ENCODE data around the gene CPA4. TPM values are rescaled to one million over a fixed set of nuclear protein-coding genes. Genes with fewer than 3 reads are reported as not detected.

The CPA4 gene
- polyA plus RNA-seq, 1 donor from 2014 or later: 8.9 TPM

DNA sequence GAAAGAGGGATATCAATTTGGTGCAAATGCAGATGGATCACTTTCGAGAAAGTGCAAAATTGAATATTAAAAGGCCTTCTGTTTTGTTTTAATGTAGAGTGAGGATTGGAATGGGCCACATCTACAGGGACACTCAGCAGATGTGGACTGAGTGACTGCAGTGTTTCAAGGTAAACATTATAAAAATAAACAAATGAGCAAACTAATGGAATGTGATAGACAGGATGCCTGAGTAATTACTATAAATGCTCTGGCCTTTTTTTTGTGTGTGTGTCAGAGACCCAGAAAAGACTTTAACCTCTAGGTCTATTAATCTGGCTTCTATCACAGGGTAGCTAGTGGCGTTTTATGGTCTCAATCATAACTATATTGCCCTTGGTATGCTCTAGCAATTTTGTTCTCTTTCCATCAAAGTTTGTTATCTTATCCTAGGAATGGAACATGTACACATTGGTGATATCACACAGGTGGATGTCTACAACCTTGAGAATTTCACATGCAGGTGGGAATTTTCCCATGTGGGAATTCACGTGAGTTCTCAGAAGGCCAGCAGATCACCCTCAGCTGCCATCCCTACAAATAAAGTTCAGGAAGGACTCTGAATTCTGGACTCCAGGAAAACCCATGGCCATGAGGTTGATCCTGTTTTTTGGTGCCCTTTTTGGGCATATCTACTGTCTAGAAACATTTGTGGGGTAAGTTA lies 26.6 kb upstream of the CPA4 start, which contains the start of gene CPA2:
TSS of gene CPA2 (plus strand) at position 606 of the 703 bp plus-strand sequence. CDS start at position 625, 19 bp downstream.
- Histone ChIP-seq H3K4me2 (ENCODE audit: low read length) (no peak within 1 kb of the TSS), H3K9me2 (ENCODE audit: insufficient read depth, low read length) (no peaks in the 10 kb centered on the region), H3K27me3 (ENCODE audit: insufficient read depth, low read depth, low read length) (no peaks in the 10 kb centered on the region), H4K20me1 (ENCODE audit: insufficient read depth) (no peaks in the 10 kb centered on the region), H3K79me2 (replicated peaks; ENCODE audit: insufficient read depth, low read length) (no peaks in the 10 kb centered on the region), H3F3A (ENCODE audit: insufficient read depth, low read length, poor library complexity, severe bottlenecking) (no peaks in the 10 kb centered on the region), H3K27ac (ENCODE audit: low read length) (no peak within 1 kb of the TSS), H3K9me3 (ENCODE audit: low read length) (no peaks in the 10 kb centered on the region), H3K9ac (ENCODE audit: low read length) (no peak within 1 kb of the TSS), H3K4me3 (ENCODE audit: low read length) (no peak within 1 kb of the TSS), H3K36me3 (ENCODE audit: insufficient read depth, low read length) (no peaks in the 10 kb centered on the region), H2AFZ (ENCODE audit: low read depth, low read length) (no peak within 1 kb of the TSS)
- TF ChIP-seq EP300 (conservative IDR thresholded peaks at IDR 0.05; ENCODE audit: poor library complexity, severe bottlenecking) (no peak), TAF1 (IDR thresholded peaks at IDR 0.05; ENCODE audit: low read depth) (no peak), RAD21 (conservative IDR thresholded peaks at IDR 0.05) (no peak), MXI1 (conservative IDR thresholded peaks at IDR 0.05; ENCODE audit: poor library complexity, severe bottlenecking) (no peak), POLR2AphosphoS5 (IDR thresholded peaks at IDR 0.05) (no peak), SMC3 (conservative IDR thresholded peaks at IDR 0.05; ENCODE audit: poor library complexity) (no peak), EZH2 (IDR thresholded peaks at IDR 0.05; ENCODE audit: borderline replicate concordance, insufficient read depth, low read length, poor library complexity, severe bottlenecking) (no peak)
- TF ChIP-seq, protein P1, sequence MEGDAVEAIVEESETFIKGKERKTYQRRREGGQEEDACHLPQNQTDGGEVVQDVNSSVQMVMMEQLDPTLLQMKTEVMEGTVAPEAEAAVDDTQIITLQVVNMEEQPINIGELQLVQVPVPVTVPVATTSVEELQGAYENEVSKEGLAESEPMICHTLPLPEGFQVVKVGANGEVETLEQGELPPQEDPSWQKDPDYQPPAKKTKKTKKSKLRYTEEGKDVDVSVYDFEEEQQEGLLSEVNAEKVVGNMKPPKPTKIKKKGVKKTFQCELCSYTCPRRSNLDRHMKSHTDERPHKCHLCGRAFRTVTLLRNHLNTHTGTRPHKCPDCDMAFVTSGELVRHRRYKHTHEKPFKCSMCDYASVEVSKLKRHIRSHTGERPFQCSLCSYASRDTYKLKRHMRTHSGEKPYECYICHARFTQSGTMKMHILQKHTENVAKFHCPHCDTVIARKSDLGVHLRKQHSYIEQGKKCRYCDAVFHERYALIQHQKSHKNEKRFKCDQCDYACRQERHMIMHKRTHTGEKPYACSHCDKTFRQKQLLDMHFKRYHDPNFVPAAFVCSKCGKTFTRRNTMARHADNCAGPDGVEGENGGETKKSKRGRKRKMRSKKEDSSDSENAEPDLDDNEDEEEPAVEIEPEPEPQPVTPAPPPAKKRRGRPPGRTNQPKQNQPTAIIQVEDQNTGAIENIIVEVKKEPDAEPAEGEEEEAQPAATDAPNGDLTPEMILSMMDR (IDR thresholded peaks at IDR 0.05; ENCODE audit: poor library complexity, severe bottlenecking): no peak
- TF ChIP-seq, protein P2, sequence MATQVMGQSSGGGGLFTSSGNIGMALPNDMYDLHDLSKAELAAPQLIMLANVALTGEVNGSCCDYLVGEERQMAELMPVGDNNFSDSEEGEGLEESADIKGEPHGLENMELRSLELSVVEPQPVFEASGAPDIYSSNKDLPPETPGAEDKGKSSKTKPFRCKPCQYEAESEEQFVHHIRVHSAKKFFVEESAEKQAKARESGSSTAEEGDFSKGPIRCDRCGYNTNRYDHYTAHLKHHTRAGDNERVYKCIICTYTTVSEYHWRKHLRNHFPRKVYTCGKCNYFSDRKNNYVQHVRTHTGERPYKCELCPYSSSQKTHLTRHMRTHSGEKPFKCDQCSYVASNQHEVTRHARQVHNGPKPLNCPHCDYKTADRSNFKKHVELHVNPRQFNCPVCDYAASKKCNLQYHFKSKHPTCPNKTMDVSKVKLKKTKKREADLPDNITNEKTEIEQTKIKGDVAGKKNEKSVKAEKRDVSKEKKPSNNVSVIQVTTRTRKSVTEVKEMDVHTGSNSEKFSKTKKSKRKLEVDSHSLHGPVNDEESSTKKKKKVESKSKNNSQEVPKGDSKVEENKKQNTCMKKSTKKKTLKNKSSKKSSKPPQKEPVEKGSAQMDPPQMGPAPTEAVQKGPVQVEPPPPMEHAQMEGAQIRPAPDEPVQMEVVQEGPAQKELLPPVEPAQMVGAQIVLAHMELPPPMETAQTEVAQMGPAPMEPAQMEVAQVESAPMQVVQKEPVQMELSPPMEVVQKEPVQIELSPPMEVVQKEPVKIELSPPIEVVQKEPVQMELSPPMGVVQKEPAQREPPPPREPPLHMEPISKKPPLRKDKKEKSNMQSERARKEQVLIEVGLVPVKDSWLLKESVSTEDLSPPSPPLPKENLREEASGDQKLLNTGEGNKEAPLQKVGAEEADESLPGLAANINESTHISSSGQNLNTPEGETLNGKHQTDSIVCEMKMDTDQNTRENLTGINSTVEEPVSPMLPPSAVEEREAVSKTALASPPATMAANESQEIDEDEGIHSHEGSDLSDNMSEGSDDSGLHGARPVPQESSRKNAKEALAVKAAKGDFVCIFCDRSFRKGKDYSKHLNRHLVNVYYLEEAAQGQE (IDR thresholded peaks at IDR 0.05; ENCODE audit: borderline replicate concordance): no peak

DNA sequence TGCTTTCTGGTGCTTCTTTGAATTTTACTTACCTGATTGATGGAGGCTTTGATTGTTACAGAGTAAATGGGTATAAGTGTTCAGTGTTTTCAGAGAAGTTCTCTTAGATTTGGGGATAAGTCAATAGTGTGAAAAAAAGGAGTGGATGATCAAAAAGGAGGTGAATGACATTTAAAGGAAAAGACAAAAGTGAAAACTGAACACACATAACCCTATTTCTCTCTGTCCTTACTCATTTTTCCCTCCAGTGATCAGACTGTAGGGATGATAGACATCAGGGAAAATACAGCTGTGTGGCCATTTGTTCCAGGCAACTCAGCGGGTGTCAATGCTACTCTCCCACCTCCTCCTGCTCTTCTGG lies 26.0 kb upstream of the CPA4 start:
- no peak overlapping the region for H3K4me2 ChIP-seq (ENCODE audit: low read length)
- TF ChIP-seq MXI1 (conservative IDR thresholded peaks at IDR 0.05; ENCODE audit: poor library complexity, severe bottlenecking): no peak
- TF ChIP-seq, protein P2 (IDR thresholded peaks at IDR 0.05; ENCODE audit: borderline replicate concordance): no peak
- TF ChIP-seq, protein P1 (IDR thresholded peaks at IDR 0.05; ENCODE audit: poor library complexity, severe bottlenecking): no peak
- TF ChIP-seq SMC3 (conservative IDR thresholded peaks at IDR 0.05; ENCODE audit: poor library complexity): no peak
- no peak for TF ChIP-seq EP300 (conservative IDR thresholded peaks at IDR 0.05; ENCODE audit: poor library complexity, severe bottlenecking)
- TF ChIP-seq EZH2 (IDR thresholded peaks at IDR 0.05; ENCODE audit: borderline replicate concordance, insufficient read depth, low read length, poor library complexity, severe bottlenecking): no peak
- no peak for TF ChIP-seq TAF1 (IDR thresholded peaks at IDR 0.05; ENCODE audit: low read depth)
- TF ChIP-seq POLR2AphosphoS5 (IDR thresholded peaks at IDR 0.05): no peak
- TF ChIP-seq RAD21 (conservative IDR thresholded peaks at IDR 0.05): no peak

More for the DNA sequence above, 26.0 kb upstream of the CPA4 start:
- no peak overlapping the region for H3K4me3 ChIP-seq (ENCODE audit: low read length)
- no peak overlapping the region for H3K27ac ChIP-seq (ENCODE audit: low read length)
- no peaks in the 10 kb centered on the region for H3K36me3 ChIP-seq (ENCODE audit: insufficient read depth, low read length)
- no peaks in the 10 kb centered on the region for H3F3A ChIP-seq (ENCODE audit: insufficient read depth, low read length, poor library complexity, severe bottlenecking)
- H4K20me1 ChIP-seq (ENCODE audit: insufficient read depth): no peaks in the 10 kb centered on the region
- no peak overlapping the region for H2AFZ ChIP-seq (ENCODE audit: low read depth, low read length)
- no peaks in the 10 kb centered on the region for H3K9me2 ChIP-seq (ENCODE audit: insufficient read depth, low read length)
- no peaks in the 10 kb centered on the region for H3K9me3 ChIP-seq (ENCODE audit: low read length)
- H3K9ac ChIP-seq (ENCODE audit: low read length): no peak overlapping the region
- H3K79me2 ChIP-seq (replicated peaks; ENCODE audit: insufficient read depth, low read length): no peaks in the 10 kb centered on the region
- no peaks in the 10 kb centered on the region for H3K27me3 ChIP-seq (ENCODE audit: insufficient read depth, low read depth, low read length)
